HCEC 1CT (cell line): ENCODE data around the gene GDPGP1.
"Not testable (repeated sequence)": the region's sequence is repeated elsewhere in the genome, so short reads cannot be mapped to it uniquely, and the experiment has no call there.

Source experiments
- DNase-seq: peaks from one replicate; pipeline ENCODE4 v3.0.0-alpha.2; 2017

The GDPGP1 gene

GRCh38 chr15:90227336-90227735, 6.7 kb upstream of the GDPGP1 start:
- DNase-seq: no peak

- no peak for DNase-seq
These were observed 5.9 kb upstream of the GDPGP1 start for GRCh38 chr15:90227816-90228772.

GRCh38 chr15:90228960-90229359, 5.0 kb upstream of the GDPGP1 start:
- DNase-seq: no peak

- no peak for DNase-seq
These were observed 3.9 kb upstream of the GDPGP1 start for GRCh38 chr15:90230071-90230494.

GRCh38 chr15:90230610-90231009, 3.4 kb upstream of the GDPGP1 start:
- DNase-seq: no peak

- no peak for DNase-seq
These were observed 2.7 kb upstream of the GDPGP1 start for GRCh38 chr15:90231028-90232017.

GRCh38 chr15:90232196-90232595, 1.8 kb upstream of the GDPGP1 start:
- DNase-seq: no peak

- no peak for DNase-seq
These were observed 1.0 kb upstream of the GDPGP1 start for GRCh38 chr15:90232941-90233386.

GRCh38 chr15:90233387-90234095, 468 bp upstream of the GDPGP1 start, which contains the start of gene CIB1:
TSS of gene CIB1 (minus strand) at chr15:90233941. CDS start at chr15:90233885, 56 bp downstream.
- peak; percentile 95 for DNase-seq

GRCh38 chr15:90239371-90239770, 5.4 kb downstream of the GDPGP1 start:
- DNase-seq: no peak

GRCh38 chr15:90240856-90241255, 6.8 kb downstream of the GDPGP1 start:
- no peak for DNase-seq

GRCh38 chr15:90241343-90242192, 7.6 kb downstream of the GDPGP1 start:
- DNase-seq: no peak

GRCh38 chr15:90243943-90244639, 10.1 kb downstream of the GDPGP1 start:
- DNase-seq: no peak

GRCh38 chr15:90248789-90249202, 14.8 kb downstream of the GDPGP1 start:
- DNase-seq: no peak

- DNase-seq: peak; percentile 75
These were observed 15.3 kb downstream of the GDPGP1 start, which contains the start of gene TTLL13 for GRCh38 chr15:90249203-90249863. TSS of gene TTLL13 (plus strand) at chr15:90249556. CDS start at chr15:90250631, 1,075 bp downstream.

GRCh38 chr15:90257776-90258175, 23.8 kb downstream of the GDPGP1 start:
- no peak for DNase-seq

GRCh38 chr15:90259524-90259923, 25.5 kb downstream of the GDPGP1 start:
- DNase-seq: no peak

GRCh38 chr15:90260731-90261130, 26.7 kb downstream of the GDPGP1 start:
- DNase-seq: not testable (repeated sequence)

GRCh38 chr15:90261811-90262210, 27.8 kb downstream of the GDPGP1 start:
- peak; percentile 30 for DNase-seq

- DNase-seq: no peak
These were observed 28.4 kb downstream of the GDPGP1 start for GRCh38 chr15:90262426-90262825.
